HepG2 (cell line): ENCODE results near the gene CALML5. TPM values are rescaled to one million over a fixed set of nuclear protein-coding genes. Genes with fewer than 3 reads are reported as not detected.

ENCODE experiments used
- ATAC-seq: fragments of 200-7000 bp; cut with Tn5 transposase; 3 replicates; pipeline ENCODE4 v1.9.1; 2020; ENCODE audit warnings: mild to moderate bottlenecking, moderate library complexity
- BruUV-seq: library from RNA; stranded (reverse); fragments of 400-500 nt; replicated peaks from 2 replicates; lab custom pipeline; 2021; lab: Mats Ljungman, UMichigan
- CTCF ChIA-PET: fragments of 300-600 bp; formaldehyde crosslinking; extraction: SDS; loops from one replicate; lab custom pipeline; 2021; ENCODE audit warnings: low total read pairs, inconsistent platforms, low intra/inter-chr PET ratio; lab: Yijun Ruan, JAX
- POLR2A ChIA-PET: fragments of 350-600 bp; sonication (Branson Sonifier 250); formaldehyde crosslinking; loops from one replicate; lab custom pipeline; 2020; ENCODE audit warnings: antibody characterized with exemption, inconsistent platforms; lab: Yijun Ruan, JAX
- DNase-seq: peaks from one replicate; pipeline ENCODE4 v3.0.0-alpha.2; 2015; ENCODE audit warnings: low spot score
- FAIRE-seq: peaks from 3 replicates; lab custom pipeline; 2011; peaks lifted over from hg19 to GRCh38; lab: Jason Lieb, UNC
- H2AFZ ChIP-seq: one replicate; pipeline ENCODE4 v1.6.1; 2011; ENCODE audit warnings: low read length, inconsistent platforms
- H3K27ac ChIP-seq: fragments of 300-600 bp; 3 replicates; pipeline ENCODE4 v1.8.0; 2011; ENCODE audit warnings: mixed run types, mild to moderate bottlenecking, mixed read lengths, low read length, inconsistent platforms; ENCODE audit not compliant: insufficient read depth; ENCODE audit errors: extremely low read length
- H3K27me3 ChIP-seq, 2 experiments: fragments of 200-600 bp in 1 of 2; 2 replicates in 1 of 2; 3 replicates in 1 of 2; pipeline versions ENCODE4 v1.6.0 to v1.8.0; 2011; ENCODE audit warnings: low read length in 2 of 2, mild to moderate bottlenecking in 2 of 2, moderate library complexity in 2 of 2, inconsistent platforms in 1 of 2; ENCODE audit not compliant: insufficient read depth in 2 of 2, control insufficient read depth in 1 of 2
- H3K36me3 ChIP-seq, 2 experiments: fragments of 200-600 bp in 1 of 2; replicated peaks in 1 of 2; 2 replicates in 1 of 2; 3 replicates in 1 of 2; pipeline versions ENCODE4 v1.5.1 to v1.8.0; 2011; ENCODE audit warnings: low read length in 2 of 2, inconsistent platforms in 1 of 2; ENCODE audit not compliant: insufficient read depth in 2 of 2, control insufficient read depth in 1 of 2
- H3K4me1 ChIP-seq: 2 replicates; pipeline ENCODE4 v1.5.1; 2012; ENCODE audit warnings: low read length, inconsistent platforms; ENCODE audit not compliant: insufficient read depth
- H3K4me2 ChIP-seq: 2 replicates; pipeline ENCODE4 v1.6.0; 2011; ENCODE audit warnings: low read depth, low read length, inconsistent platforms
- H3K4me3 ChIP-seq, 3 experiments: fragments of 200-600 bp in 1 of 3; sonication (generic), shearing (Covaris generic) in 1 of 3; replicated peaks in 1 of 3; 2 replicates each; pipeline ENCODE4 v1.5.1; 2011 to 2016; ENCODE audit warnings: low read length in 3 of 3, inconsistent platforms in 2 of 3, low read depth in 2 of 3, mild to moderate bottlenecking in 2 of 3, control low read depth in 1 of 3, mixed read lengths in 1 of 3; ENCODE audit not compliant: insufficient read depth in 1 of 3
- H3K79me2 ChIP-seq: one replicate; pipeline ENCODE4 v1.6.1; 2011; ENCODE audit warnings: low read length, inconsistent platforms; ENCODE audit not compliant: insufficient read depth
- H3K9ac ChIP-seq: 2 replicates; pipeline ENCODE4 v1.6.0; 2011; ENCODE audit warnings: mild to moderate bottlenecking, low read depth, low read length, inconsistent platforms; ENCODE audit not compliant: insufficient read depth
- H3K9me3 ChIP-seq: 2 replicates; pipeline ENCODE4 v1.5.1; 2012; ENCODE audit warnings: mild to moderate bottlenecking, low read length
- H4K20me1 ChIP-seq: 2 replicates; pipeline ENCODE4 v1.6.0; 2011; ENCODE audit warnings: inconsistent platforms, mild to moderate bottlenecking, low read length, moderate library complexity; ENCODE audit not compliant: insufficient read depth
- PAF1 ChIP-seq: IDR thresholded peaks from 2 replicates; pipeline ENCODE4 v1.6.1; 2016; ENCODE audit warnings: missing genetic modification reagents, missing compliant biosample characterization
- RBM22 ChIP-seq: fragments of 200-400 bp; formaldehyde crosslinking; optimal IDR thresholded peaks from 2 replicates; pipeline ENCODE3; 2017; ENCODE audit warnings: mild to moderate bottlenecking, low read length, moderate library complexity
- ZBTB2 ChIP-seq: sonication (generic); formaldehyde crosslinking; IDR thresholded peaks from 2 replicates; pipeline ENCODE4 v1.8.0; 2022; ENCODE audit warnings: low read depth, missing genetic modification reagents
- ZNF776 ChIP-seq: sonication (generic); formaldehyde crosslinking; IDR thresholded peaks from 2 replicates; pipeline ENCODE4 v1.4.0; 2020; ENCODE audit warnings: mild to moderate bottlenecking, missing genetic modification reagents
- WGBS: methylation state at CpG from one replicate; pipeline ENCODE4 v1.1.6; 2017; ENCODE audit warnings: low lambda C conversion rate; 5-methylcytosine and 5-hydroxymethylcytosine counted together
- in situ Hi-C: cut with HindIII; loops from 2 replicates; pipeline ENCODE4 v1.10.0; 2017; ENCODE audit warnings: low pct_unique_long_range_greater_than_20kb; ENCODE audit not compliant: extremely low pct_ligation_motif_present
- intact Hi-C: fragments of 100-400 bp; cut with micrococcal nuclease; formaldehyde crosslinking; loops from one replicate; pipeline ENCODE4 v1.10.0; 2022; ENCODE audit not compliant: unreplicated experiment
- polyA plus RNA-seq, 8 experiments: library from polyadenylated mRNA; depleted of rRNA in 3 of 8; stranded (reverse) in 7 of 8; unstranded in 1 of 8; fragments of >200 nt; fragmentation: Illumina TruSeq in 4 of 8; extraction: Trizol in 4 of 8; gene quantifications; 2 replicates each; pipeline versions ENCODE4 v1.2.1 to v1.2.3, GENCODE V29; 2011 to 2016; ENCODE audit warnings: low read depth in 4 of 8, missing spikeins in 1 of 8, mixed read lengths in 1 of 8; ENCODE audit not compliant: insufficient read depth in 1 of 8
- total RNA-seq, 5 experiments: library from RNA; depleted of rRNA; stranded (reverse); fragments of >200 nt; fragmentation: Illumina TruSeq; extraction: Trizol; gene quantifications; 2 replicates each; pipeline ENCODE4 v1.2.3, GENCODE V29; 2016; ENCODE audit warnings: low read depth in 1 of 5

The CALML5 gene
- total and polyA plus RNA-seq, 2 of the 13 experiments (the other 11 are each of a cell fraction or from before 2014, with no cell fraction given) = not detected

- no peaks in the 10 kb centered on the region for H3K27me3 ChIP-seq
- H4K20me1 ChIP-seq = no peaks in the 10 kb centered on the region
- H2AFZ ChIP-seq = no peak overlapping the region
- no peaks in the 10 kb centered on the region for H3K4me1 ChIP-seq
- no TSS peak for BruUV-seq
- ATAC-seq = no peak
- CTCF ChIA-PET = no interaction called here
- TF ChIP-seq ZBTB2 (CRISPR knock-in tag) = no peak
- no peak for TF ChIP-seq PAF1 (CRISPR knock-in tag)
- TF ChIP-seq RBM22 = peak; percentile 69
- TF ChIP-seq, all 625 proteins: peak for 1
- FAIRE-seq = no peak
- intact Hi-C loops (no loop called here), in situ Hi-C loops (no loop called here)
- no peak overlapping the region for H3K27ac ChIP-seq
- H3K9me3 ChIP-seq = no peaks in the 10 kb centered on the region
- no peak overlapping the region for H3K4me2 ChIP-seq
- POLR2A ChIA-PET = no interaction called here
- DNase-seq = no peak
- H3K79me2 ChIP-seq = peaks cover 5% of the 10 kb centered on the region
- WGBS = 95% methylated on average over 12 of the region's 12 CpGs
- peaks cover 22 to 75% of the 10 kb centered on the region in 2 experiments for H3K36me3 ChIP-seq
- H3K4me3 ChIP-seq = no peak overlapping the region
- no peak overlapping the region for H3K9ac ChIP-seq
Measured at GRCh38 chr10:5456563-5456962, 42.8 kb downstream of the CALML5 start.

- ChIA-PET CTCF (no interaction called here), POLR2A (no interaction called here)
- ATAC-seq (no peak), FAIRE-seq (no peak), DNase-seq (no peak)
- intact Hi-C loops (no loop called here), in situ Hi-C loops (no loop called here)
- Histone ChIP-seq H3K27me3 (no peaks in the 10 kb centered on the region), H3K36me3 (peaks cover 22 to 64% of the 10 kb centered on the region in 2 experiments), H4K20me1 (peaks cover 11% of the 10 kb centered on the region), H2AFZ (no peak overlapping the region), H3K79me2 (peaks cover 32% of the 10 kb centered on the region), H3K4me1 (peaks cover 13% of the 10 kb centered on the region), H3K4me3 (no peak overlapping the region), H3K4me2 (no peak overlapping the region), H3K9ac (no peak overlapping the region), H3K27ac (no peak overlapping the region), H3K9me3 (no peaks in the 10 kb centered on the region)
- 97% methylated on average over 13 of the region's 13 CpGs for WGBS
- BruUV-seq = no TSS peak
- peak; percentile 62 for TF ChIP-seq RBM22
- no peak for TF ChIP-seq ZNF776 (CRISPR knock-in tag)
Measured at GRCh38 chr10:5453749-5454489, 45.5 kb downstream of the CALML5 start.
